Neutrophil (primary cell): Measurements from ENCODE around the gene IMP3.

Experiments
- H3K27ac ChIP-seq: fragments of 200-600 bp; sonication (generic); 2 replicates; pipeline ENCODE4 v1.5.1; 2016; ENCODE audit warnings: mild to moderate bottlenecking, moderate library complexity
- H3K27me3 ChIP-seq: fragments of 200-600 bp; sonication (generic); 2 replicates; pipeline ENCODE4 v1.6.0; 2016; ENCODE audit warnings: mild to moderate bottlenecking
- H3K36me3 ChIP-seq: fragments of 200-600 bp; sonication (generic); 2 replicates; pipeline ENCODE4 v1.5.1; 2017
- H3K4me1 ChIP-seq, 2 experiments: fragments of 200-600 bp in 1 of 2; sonication (generic) in 1 of 2; 1 replicate in 1 of 2; 2 replicates in 1 of 2; pipeline versions ENCODE4 v1.5.1 to v1.6.1; 2013 to 2016; ENCODE audit warnings: low read depth in 1 of 2, low read length in 1 of 2, mild to moderate bottlenecking in 1 of 2, moderate library complexity in 1 of 2; ENCODE audit not compliant: control insufficient read depth in 1 of 2, insufficient read depth in 1 of 2
- H3K4me3 ChIP-seq, 2 experiments: fragments of 200-600 bp in 1 of 2; sonication (generic) in 1 of 2; 1 replicate in 1 of 2; 2 replicates in 1 of 2; pipeline ENCODE4 v1.5.1; 2013 to 2016; ENCODE audit warnings: low read depth in 1 of 2, low read length in 1 of 2, mild to moderate bottlenecking in 1 of 2, moderate library complexity in 1 of 2
- H3K9me3 ChIP-seq: fragments of 200-600 bp; sonication (generic); 2 replicates; pipeline ENCODE4 v1.5.1; 2016
- CTCF ChIP-seq: fragments of 200-600 bp; sonication (generic); IDR thresholded peaks from 2 replicates; pipeline ENCODE4 v1.5.1; 2016; ENCODE audit warnings: antibody characterized with exemption

The IMP3 gene

GRCh38 chr15:75672646-75673425 is 32.8 kb upstream of the IMP3 start:
- no peak overlapping the region for H3K4me3 ChIP-seq
- no peak for TF ChIP-seq CTCF

GRCh38 chr15:75671730-75672602 is 31.9 kb upstream of the IMP3 start:
- H3K27ac ChIP-seq, result no peak overlapping the region
- no peak for TF ChIP-seq CTCF
- no peaks in the 10 kb centered on the region for H3K36me3 ChIP-seq
- peaks cover 7% of the 10 kb centered on the region for H3K27me3 ChIP-seq
- no peak overlapping the region for H3K4me3 ChIP-seq
- no peaks in the 10 kb centered on the region for H3K9me3 ChIP-seq
- no peaks in the 10 kb centered on the region for H3K4me1 ChIP-seq

More at GRCh38 chr15:75672646-75673425, 32.8 kb upstream of the IMP3 start:
- H3K4me1 ChIP-seq, result no peaks in the 10 kb centered on the region
- H3K9me3 ChIP-seq, result no peaks in the 10 kb centered on the region
- no peaks in the 10 kb centered on the region for H3K27me3 ChIP-seq
- no peak overlapping the region for H3K27ac ChIP-seq
- no peaks in the 10 kb centered on the region for H3K36me3 ChIP-seq

- no peak overlapping the region for H3K27ac ChIP-seq
- H3K9me3 ChIP-seq, result no peaks in the 10 kb centered on the region
- no peak for TF ChIP-seq CTCF
- H3K27me3 ChIP-seq, result peaks cover 17% of the 10 kb centered on the region
- no peak overlapping the region for H3K4me3 ChIP-seq
- H3K4me1 ChIP-seq, result peaks cover 0 to 5% of the 10 kb centered on the region in 2 experiments
- H3K36me3 ChIP-seq, result no peaks in the 10 kb centered on the region
Measured at GRCh38 chr15:75669879-75670212, 29.8 kb upstream of the IMP3 start.

- Histone ChIP-seq H3K36me3 (no peaks in the 10 kb centered on the region), H3K4me1 (peaks cover 0 to 5% of the 10 kb centered on the region in 2 experiments), H3K27ac (no peak overlapping the region), H3K9me3 (no peaks in the 10 kb centered on the region), H3K27me3 (peaks cover 22% of the 10 kb centered on the region), H3K4me3 (no peak overlapping the region)
- no peak for TF ChIP-seq CTCF
Measured at GRCh38 chr15:75669191-75669878, 29.3 kb upstream of the IMP3 start.

- H3K27ac ChIP-seq, result no peak overlapping the region
- no peaks in the 10 kb centered on the region for H3K9me3 ChIP-seq
- no peak for TF ChIP-seq CTCF
- no peak overlapping the region for H3K4me3 ChIP-seq
- no peaks in the 10 kb centered on the region for H3K36me3 ChIP-seq
- peaks cover 0 to 5% of the 10 kb centered on the region in 2 experiments for H3K4me1 ChIP-seq
- H3K27me3 ChIP-seq, result peaks cover 42% of the 10 kb centered on the region
Measured at GRCh38 chr15:75666823-75667501, 26.9 kb upstream of the IMP3 start.
